GM12873 (cell line): ENCODE data around the gene C1QTNF1.
A peak's percentile ranks its signal among the peaks of the same experiment; 100 is the strongest.

Experiments used
- CTCF ChIP-seq: IDR thresholded peaks from 2 replicates; pipeline ENCODE4 v1.5.1; 2012; ENCODE audit warnings: low read depth, mild to moderate bottlenecking, moderate library complexity, low read length, control low read depth; ENCODE audit not compliant: insufficient read depth; ENCODE audit errors: missing control alignments

The C1QTNF1 gene

DNA sequence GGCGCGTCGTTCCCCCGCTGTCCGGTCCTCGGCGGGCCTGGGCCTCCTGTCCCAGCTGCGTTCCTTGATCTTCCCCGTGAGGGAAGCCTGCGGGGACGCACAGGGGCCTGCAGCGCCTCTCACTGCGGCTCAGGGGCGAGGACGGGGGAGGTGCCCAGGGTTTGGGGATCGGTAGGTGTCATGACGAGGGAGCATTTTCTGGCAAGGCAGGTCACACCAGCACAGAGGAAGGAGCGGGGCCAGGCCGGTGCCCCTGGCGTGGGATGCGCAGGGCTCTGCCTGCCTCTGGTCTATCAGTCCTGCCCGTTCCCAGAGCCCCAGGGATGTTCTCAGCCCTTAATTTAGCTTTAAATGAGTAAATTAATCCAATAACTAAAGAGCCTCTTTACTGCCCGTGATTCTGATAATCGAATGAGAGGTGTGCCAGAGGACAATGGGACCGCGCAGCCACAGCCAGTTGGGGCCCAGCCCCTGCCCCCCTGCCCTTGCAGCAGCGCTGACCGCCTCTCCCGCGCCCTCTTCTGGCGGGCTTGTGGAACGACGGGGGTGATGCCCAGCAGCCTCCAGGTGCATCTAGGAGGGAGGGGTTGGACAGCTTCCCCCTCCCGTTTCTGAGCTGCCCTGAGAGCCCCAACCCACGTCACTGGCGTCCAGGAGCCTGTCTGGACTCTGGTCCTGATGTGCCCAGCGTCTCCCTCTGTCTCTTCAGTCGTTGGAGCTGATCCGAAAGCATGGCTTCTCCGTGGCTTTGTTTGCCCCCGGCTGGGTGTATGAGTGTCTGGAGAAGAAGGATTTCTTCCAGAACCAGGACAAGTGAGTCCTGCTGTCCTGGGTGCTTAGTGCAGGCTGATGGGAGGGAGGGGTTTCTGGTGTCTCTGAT is 58.6 kb downstream of the C1QTNF1 start:
- peak; percentile 86 for TF ChIP-seq CTCF

DNA sequence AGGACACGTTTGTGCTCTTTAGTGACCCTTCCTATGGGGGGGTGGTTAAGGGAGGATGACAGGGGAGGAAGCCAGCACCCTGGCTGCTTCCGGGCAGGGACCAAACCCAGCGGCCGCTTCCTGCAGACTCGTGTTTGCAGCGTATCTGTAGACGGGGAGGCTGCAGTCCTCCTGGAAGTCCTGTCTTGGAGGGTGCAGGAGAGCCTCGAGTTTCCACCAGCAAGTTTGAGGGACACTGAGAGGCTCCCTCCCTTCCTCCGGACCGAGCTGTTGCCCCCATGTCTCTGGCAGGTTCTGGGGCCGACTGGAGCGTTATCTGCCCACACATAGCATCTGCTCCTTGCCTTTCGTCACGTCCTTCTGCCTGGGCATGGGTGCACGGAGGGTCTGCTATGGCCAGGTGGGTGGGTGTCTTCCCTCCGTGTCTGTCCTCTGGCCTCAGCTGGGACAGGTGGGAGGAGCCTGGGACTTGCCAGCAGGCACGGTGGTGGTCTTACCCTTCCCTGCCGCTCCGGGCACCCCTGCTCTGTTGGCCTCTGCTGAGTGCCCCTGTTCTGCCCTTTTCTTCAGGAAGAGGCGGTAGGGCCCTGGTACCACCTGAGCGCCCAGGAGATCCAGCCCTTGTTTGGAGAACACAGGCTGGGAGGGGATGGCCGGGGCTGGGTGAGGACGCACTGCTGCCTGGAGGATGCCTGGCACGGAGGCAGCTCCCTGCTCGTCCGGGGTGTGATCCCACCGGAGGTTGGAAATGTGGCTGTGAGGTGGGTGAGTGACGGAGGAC is 59.4 kb downstream of the C1QTNF1 start:
- TF ChIP-seq CTCF, result no peak

DNA sequence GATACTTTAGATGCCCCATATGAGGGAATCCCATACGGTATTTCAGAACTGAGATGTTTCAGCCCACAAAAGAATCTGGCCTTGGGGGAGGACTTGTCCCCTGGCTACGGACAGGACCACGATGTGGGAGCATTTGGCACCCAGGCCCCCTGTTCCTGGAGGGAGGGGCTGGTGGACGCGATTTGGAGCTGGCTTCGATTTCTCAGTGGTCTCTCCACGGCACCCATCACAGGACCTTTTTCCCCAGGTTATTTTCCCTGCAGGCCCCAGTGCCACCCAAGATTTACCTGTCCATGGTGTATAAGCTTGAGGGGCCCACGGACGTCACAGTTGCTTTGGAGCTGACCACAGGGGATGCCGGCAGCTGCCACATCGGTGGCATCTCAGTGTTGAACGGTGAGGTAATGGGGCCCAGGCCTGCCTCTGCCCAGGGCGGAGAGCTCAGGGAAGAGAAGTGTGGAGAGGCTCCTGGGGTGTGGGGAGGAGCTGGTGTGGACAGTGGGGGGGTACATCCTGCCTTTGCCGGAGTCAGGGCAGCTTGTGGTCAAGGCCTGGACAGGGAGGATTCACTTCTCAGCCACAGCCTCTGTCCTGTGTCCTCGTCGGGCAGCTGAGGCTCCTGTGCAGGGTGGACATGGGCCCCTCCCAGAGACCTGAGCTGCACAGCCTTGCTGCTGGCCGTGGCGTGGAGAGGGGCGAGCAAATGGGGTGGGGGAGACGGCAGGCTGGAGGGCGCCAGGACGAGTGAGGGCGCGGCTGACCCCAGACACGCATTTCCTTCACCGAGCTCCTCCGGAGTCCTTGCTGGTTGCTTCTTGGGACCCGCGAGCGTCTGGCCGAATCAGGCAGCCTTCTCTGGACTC is 60.6 kb downstream of the C1QTNF1 start:
- no peak for TF ChIP-seq CTCF

- no peak for TF ChIP-seq CTCF
Measured at GRCh38 chr17:79085154-79085920, 61.4 kb downstream of the C1QTNF1 start.

DNA sequence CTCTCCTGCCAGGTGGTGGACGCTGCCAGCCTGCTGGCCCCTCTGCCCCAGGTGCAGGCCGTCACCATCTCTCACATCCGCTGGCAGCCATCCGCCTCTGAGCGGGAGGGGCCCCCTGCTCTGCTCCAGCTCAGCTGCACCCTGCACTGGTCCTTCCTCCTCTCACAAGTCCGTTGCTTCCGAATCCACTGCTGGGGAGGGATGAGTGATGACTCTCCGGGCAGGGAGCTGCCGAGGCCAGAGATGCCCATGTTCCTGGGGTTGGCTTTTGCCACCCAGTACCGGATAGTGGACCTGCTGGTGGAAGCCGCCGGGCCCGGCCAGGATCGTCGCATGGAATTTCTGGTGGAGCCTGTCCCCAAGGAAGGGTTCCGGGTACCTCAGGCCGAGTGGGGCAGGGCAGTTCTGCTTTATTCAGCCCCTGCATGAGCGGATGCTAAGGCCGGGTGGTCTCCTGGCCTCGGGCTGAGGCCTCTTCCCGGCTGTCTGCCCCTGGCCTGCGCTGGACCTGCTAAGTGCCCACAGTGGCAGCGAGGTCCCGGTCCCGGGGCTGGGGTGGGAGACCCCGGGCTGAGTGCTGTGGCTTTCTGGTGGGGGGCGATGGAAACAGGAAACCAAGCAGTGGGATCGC is 62.1 kb downstream of the C1QTNF1 start:
- no peak for TF ChIP-seq CTCF

DNA sequence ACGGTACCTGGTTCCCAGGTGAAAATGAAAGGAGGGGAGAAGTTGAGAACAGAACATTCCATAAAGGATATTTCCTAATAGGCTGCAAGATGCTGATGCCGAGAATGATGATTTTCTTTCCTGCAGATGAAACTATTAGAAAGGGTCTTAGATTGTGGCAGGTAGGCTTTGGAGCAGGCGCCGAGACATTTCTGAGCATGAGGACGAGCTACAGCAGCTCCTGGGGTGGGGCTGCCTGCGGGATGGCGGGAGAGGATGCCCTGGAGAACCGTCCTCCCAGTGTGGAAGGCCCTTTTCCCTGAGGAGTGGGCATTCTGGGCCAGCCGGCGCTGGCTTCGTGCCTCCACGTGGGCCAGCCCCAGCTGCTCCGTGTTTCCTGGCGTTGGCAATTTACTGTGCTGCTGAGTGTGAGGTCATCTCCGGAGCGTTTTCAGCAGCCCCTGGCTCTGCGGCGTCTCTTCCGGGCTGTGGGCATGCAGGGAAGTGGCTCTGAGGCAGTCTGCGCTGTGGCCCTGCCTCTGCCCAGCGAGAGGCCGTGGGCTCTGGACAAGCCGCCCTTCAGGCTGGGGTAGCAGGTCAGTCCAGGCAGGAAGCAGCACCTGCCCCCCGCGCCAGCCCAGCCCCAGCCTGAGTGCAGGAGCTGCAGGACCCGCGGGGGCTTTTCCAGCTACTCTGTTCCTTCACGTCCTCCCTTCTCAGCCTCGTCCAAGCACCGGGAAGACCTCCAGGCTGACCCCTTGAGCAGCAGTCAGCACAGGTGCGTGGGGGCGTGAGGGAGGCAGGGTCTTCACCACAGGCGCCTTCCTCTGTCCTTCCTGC is 62.8 kb downstream of the C1QTNF1 start:
- TF ChIP-seq CTCF, result no peak
